HL-60 (cell line): ENCODE measurements around the gene C6.

ENCODE experiments used
- DNase-seq, 2 experiments: peaks; one replicate each; pipeline ENCODE4 v3.0.0-alpha.2; 2010 to 2020; ENCODE audit warnings: low read depth in 1 of 2, low spot score in 1 of 2
- H3K27ac ChIP-seq: fragments of 250-450 bp; sonication (Bioruptor Pico); replicated peaks from 2 replicates; pipeline ENCODE4 v1.5.1; 2020; ENCODE audit warnings: mild to moderate bottlenecking, moderate library complexity
- H3K27me3 ChIP-seq: fragments of 250-450 bp; sonication (Bioruptor Pico); 2 replicates; pipeline ENCODE4 v1.5.1; 2021; ENCODE audit warnings: mild to moderate bottlenecking, moderate library complexity; ENCODE audit not compliant: insufficient read depth, poor library complexity, severe bottlenecking
- H3K4me3 ChIP-seq: replicated peaks from 2 replicates; pipeline ENCODE4 v1.5.1; 2011; ENCODE audit warnings: mild to moderate bottlenecking, control low read depth, low read length; ENCODE audit not compliant: insufficient read depth
- CTCF ChIP-seq: IDR thresholded peaks from one replicate; pipeline ENCODE4 v1.5.1; 2011; ENCODE audit warnings: low read length, control low read depth, inconsistent platforms; ENCODE audit not compliant: insufficient read depth
- GABPA ChIP-seq: IDR thresholded peaks from 2 replicates; pipeline ENCODE4 v1.6.1; 2012; ENCODE audit warnings: low read depth
- POLR2AphosphoS5 ChIP-seq: IDR thresholded peaks from 2 replicates; pipeline ENCODE4 v1.6.1; 2012; ENCODE audit warnings: low read depth
- REST ChIP-seq: IDR thresholded peaks from 2 replicates; pipeline ENCODE4 v1.6.1; 2012; ENCODE audit warnings: low read depth; ENCODE audit not compliant: insufficient replicate concordance
- SPI1 ChIP-seq: IDR thresholded peaks from 2 replicates; pipeline ENCODE4 v1.6.1; 2012; ENCODE audit warnings: low read depth, mild to moderate bottlenecking, borderline replicate concordance

The C6 gene

DNA sequence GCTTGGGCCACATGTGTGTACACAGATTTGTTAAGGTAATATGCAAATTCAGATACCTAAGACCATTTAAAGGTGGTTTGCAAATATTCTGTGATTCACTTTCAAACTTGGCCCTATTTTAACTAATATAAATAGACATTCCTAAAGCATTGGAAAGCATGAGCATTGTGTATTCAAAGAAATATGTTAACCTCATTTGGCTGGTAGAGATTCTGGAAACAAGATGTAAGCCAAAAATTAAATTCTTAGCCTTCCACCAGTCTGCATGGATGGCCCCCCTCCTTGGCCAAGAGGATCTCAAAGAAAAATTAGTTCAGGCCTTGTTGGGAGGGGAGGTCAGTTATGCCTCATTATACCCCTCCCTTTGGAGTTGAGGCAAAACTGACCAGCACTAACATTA lies 38.7 kb upstream of the C6 start:
- TF ChIP-seq SPI1 (no peak), GABPA (no peak), POLR2AphosphoS5 (no peak), REST (no peak), CTCF (no peak)
- H3K27me3 ChIP-seq: no peaks in the 10 kb centered on the region
- H3K4me3 ChIP-seq: no peak overlapping the region
- H3K27ac ChIP-seq: no peak overlapping the region
- DNase-seq: no peak

DNA sequence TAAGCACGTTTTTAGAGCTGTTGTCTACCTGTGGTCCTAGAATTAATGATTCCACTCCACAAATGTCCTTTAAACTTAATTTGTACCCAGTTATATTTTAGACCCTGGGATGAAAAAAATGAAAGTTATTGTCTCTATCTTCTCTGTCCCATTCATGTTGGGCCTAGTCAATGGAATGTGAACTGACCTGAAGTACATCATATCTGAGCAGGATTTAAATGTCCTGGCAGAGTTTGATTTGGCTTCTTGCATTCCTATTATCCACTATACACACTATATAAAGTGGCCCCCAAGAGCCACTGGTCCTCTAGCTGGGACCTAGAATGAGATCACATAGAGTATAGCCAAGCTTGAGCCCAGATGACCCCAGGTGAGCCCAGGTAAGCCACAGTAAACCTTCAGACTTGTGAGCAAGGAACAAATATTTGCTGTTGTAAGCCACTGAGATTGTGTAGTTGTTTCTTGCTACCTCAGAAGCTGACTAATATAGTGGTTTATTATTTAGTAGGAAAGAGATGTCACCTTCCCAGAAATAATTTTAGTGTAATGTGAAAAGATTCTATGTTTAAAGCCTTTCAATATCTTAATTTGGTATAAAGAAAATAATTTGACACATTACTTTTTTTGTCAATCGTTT lies 37.1 kb upstream of the C6 start:
- no peak for DNase-seq
- Histone ChIP-seq H3K27me3 (no peaks in the 10 kb centered on the region), H3K27ac (no peak overlapping the region), H3K4me3 (no peak overlapping the region)
- TF ChIP-seq POLR2AphosphoS5 (no peak), REST (no peak), GABPA (no peak), SPI1 (no peak), CTCF (no peak)

GRCh38 chr5:41247135-41247534 lies 33.8 kb upstream of the C6 start:
- no peak overlapping the region for H3K4me3 ChIP-seq
- no peaks in the 10 kb centered on the region for H3K27me3 ChIP-seq
- no peak for TF ChIP-seq CTCF
- no peak for TF ChIP-seq GABPA
- no peak for TF ChIP-seq SPI1
- TF ChIP-seq REST: no peak
- no peak for TF ChIP-seq POLR2AphosphoS5
- DNase-seq: no peak
- no peak overlapping the region for H3K27ac ChIP-seq
